ENCODE measurements around the gene NAV1. TPM values are rescaled to one million over a fixed set of nuclear protein-coding genes. Genes with fewer than 3 reads are reported as not detected.

NAV1 gene
- total and polyA plus RNA-seq, 12 donors: 3.0 to 21.9 (median 12.8) TPM

DNA sequence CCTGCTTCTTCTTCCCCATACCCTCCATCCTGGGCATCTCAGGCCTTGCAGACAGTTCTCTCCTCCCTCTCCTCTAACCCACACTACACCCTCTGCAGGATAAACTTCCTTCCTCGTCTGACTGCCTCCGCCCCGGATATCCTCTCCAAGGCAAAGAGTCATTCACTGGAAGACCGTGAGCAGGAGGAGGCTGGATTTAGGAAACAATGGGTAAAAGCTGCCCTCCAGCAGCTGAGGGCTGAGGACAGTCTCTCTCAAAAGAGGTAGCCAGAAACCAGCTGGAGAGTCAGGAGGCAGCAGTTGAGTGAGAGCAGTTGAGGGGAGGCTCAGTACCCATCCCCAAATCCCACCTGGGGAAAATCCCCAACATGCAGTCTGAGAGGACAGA lies 33.4 kb upstream of the NAV1 start:
- intact Hi-C loops (cut with DNase I): no loop called here
- DNase-seq: peak in 2 of 7 donors; percentile 25 to 44
- WGBS, 4 donors: 30 to 47% (median 37%) methylated on average over 4 of the region's 4 CpGs

DNA sequence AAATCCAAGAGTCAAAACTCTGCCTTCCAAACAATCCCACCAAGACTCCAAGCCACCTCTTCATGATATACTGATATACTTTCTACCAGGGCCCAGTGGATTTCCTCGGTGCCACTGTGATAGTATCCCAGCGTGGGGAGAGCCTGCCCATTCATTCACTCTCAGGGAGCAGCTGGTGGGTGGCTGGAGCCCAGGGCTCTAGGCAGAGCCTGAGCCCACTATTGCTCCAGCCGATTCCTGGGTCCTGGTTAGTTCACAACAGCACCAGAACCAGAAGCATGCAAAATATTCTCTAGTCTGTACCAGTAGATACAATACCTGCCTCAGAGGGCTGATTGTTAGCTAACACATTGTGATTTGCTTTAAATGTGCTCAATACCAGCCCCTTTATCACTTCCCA lies 32.8 kb upstream of the NAV1 start:
- Histone ChIP-seq H3K27me3 (no peaks in the 10 kb centered on the region), H3K4me1 (replicated peaks in 1 of 2) (peaks cover 0 to 31% of the 10 kb centered on the region in 2 donors), H3K27ac (peak overlapping the region; percentile 26 to 92 (median 74)), H3K9me3 (replicated peaks in 1 of 3) (no peaks in the 10 kb centered on the region), H3K36me3 (replicated peaks in 1 of 2) (no peaks in the 10 kb centered on the region), H3K4me3 (peak overlapping the region in 2 of 4 donors; percentile 47 to 71)
- 52 to 69% (median 65%) methylated on average over 1 to 3 of the region's 3 CpGs for WGBS, 4 donors
- DNase-seq: no peak
- intact Hi-C loops (cut with DNase I): no loop called here
- no peak for TF ChIP-seq POLR2A (IDR thresholded peaks at IDR 0.05)
- TF ChIP-seq, protein P1, sequence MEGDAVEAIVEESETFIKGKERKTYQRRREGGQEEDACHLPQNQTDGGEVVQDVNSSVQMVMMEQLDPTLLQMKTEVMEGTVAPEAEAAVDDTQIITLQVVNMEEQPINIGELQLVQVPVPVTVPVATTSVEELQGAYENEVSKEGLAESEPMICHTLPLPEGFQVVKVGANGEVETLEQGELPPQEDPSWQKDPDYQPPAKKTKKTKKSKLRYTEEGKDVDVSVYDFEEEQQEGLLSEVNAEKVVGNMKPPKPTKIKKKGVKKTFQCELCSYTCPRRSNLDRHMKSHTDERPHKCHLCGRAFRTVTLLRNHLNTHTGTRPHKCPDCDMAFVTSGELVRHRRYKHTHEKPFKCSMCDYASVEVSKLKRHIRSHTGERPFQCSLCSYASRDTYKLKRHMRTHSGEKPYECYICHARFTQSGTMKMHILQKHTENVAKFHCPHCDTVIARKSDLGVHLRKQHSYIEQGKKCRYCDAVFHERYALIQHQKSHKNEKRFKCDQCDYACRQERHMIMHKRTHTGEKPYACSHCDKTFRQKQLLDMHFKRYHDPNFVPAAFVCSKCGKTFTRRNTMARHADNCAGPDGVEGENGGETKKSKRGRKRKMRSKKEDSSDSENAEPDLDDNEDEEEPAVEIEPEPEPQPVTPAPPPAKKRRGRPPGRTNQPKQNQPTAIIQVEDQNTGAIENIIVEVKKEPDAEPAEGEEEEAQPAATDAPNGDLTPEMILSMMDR (IDR thresholded peaks at IDR 0.05): no peak

More for the DNA sequence above, 33.4 kb upstream of the NAV1 start:
- Histone ChIP-seq H3K9me3 (replicated peaks in 1 of 3) (no peaks in the 10 kb centered on the region), H3K27ac (peak overlapping the region in 4 of 5 donors; percentile 70 to 92 (median 80)), H3K4me1 (replicated peaks in 1 of 2) (peaks cover 0 to 31% of the 10 kb centered on the region in 2 donors), H3K4me3 (peak overlapping the region in 1 of 4 donors; percentile 71), H3K27me3 (no peaks in the 10 kb centered on the region), H3K36me3 (replicated peaks in 1 of 2) (no peaks in the 10 kb centered on the region)
- peak; percentile 23 to 45 for TF ChIP-seq POLR2A (IDR thresholded peaks at IDR 0.05)
- TF ChIP-seq, protein P1 (IDR thresholded peaks at IDR 0.05): no peak

DNA sequence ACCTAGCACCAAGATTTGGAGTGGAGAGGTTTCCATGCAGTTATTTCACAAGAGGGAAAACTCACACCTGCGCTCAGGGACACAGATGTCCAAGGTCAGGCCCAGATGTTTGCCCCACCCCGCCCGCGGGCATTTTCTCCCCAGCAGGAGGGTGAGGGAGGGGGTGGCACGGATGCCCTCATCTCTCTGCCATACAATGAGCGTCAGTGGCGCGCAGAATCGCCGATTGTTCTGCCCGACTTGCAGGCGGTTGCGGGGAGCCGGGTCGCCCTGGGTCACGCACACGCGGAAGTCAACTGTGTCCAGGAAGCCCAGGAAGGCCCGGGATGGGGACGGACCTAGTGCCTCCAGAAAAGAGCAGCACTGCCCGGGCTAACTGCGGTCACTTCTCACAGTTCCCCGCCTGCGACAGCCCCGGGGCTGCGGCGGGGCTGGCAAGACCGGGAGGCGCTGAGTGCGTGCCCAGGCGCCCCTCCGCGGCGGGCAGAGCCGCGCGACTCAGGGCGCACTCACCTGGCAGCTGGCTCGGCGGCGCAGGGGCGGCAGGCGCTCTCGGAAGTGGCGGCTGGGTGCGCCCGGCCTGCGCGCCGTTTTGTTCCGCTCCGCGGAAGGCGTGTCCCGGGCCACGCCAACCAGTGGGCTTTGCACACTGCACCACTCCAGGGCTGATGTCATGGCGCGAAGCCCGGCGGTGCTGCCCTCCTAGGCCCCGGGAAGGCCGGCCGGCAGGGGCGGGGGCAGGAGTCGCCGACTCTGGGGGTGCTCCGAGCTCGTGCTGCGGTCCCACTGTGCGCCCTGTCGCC lies 32.2 kb upstream of the NAV1 start, which contains the start of gene CSRP1:
TSS of gene CSRP1 (minus strand) at position 567 of the 803 bp plus-strand sequence. CDS start 10,820 bp downstream, outside the sequence.
- peak within 1 kb of the TSS; percentile 26 to 92 (median 74) for H3K27ac ChIP-seq
- H3K4me3 ChIP-seq: peak within 1 kb of the TSS in 3 of 4 donors; percentile 47 to 71 (median 50)
- 3 to 25% (median 5%) methylated on average over 2 to 71 of the region's 71 CpGs for WGBS, 4 donors
- no peaks in the 10 kb centered on the region for H3K27me3 ChIP-seq
- peak; percentile 67 to 86 for TF ChIP-seq POLR2A (IDR thresholded peaks at IDR 0.05)
- TF ChIP-seq, protein P1 (IDR thresholded peaks at IDR 0.05): peak in 1 of 6 experiments; percentile 3
- intact Hi-C loops (cut with DNase I): no loop called here
- H3K9me3 ChIP-seq (replicated peaks in 1 of 3): no peaks in the 10 kb centered on the region
- H3K36me3 ChIP-seq (replicated peaks in 1 of 2): no peaks in the 10 kb centered on the region
- peak; percentile 71 to 89 (median 77) for DNase-seq
- H3K4me1 ChIP-seq (replicated peaks in 1 of 2): peaks cover 0 to 36% of the 10 kb centered on the region in 2 donors

DNA sequence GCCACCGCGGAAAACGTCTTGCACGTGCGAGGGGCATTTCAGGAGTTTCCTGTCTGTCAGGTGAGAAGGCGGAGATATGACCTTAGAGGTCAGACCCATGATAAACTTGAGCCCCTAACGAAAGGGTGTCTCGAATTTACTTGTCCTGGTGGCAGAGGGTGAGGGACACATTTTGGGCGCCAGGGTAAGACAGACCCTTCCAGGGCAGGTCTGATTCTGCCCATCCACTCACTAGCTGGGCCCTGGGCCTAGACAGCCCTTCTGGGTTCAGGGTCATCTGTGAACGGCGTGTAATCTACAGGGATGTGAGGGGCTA lies 31.6 kb upstream of the NAV1 start:
- H3K4me3 ChIP-seq: peak overlapping the region in 2 of 4 donors; percentile 47 to 71
- WGBS, 4 donors: 39 to 64% (median 50%) methylated on average over 5 to 11 of the region's 11 CpGs
- no peaks in the 10 kb centered on the region for H3K27me3 ChIP-seq
- no peaks in the 10 kb centered on the region for H3K36me3 ChIP-seq (replicated peaks in 1 of 2)
- DNase-seq: no peak
- H3K4me1 ChIP-seq (replicated peaks in 1 of 2): peaks cover 0 to 37% of the 10 kb centered on the region in 2 donors
- no peak for TF ChIP-seq POLR2A (IDR thresholded peaks at IDR 0.05)
- TF ChIP-seq, protein P1 (IDR thresholded peaks at IDR 0.05): no peak
- peak overlapping the region in 4 of 5 donors; percentile 70 to 92 (median 80) for H3K27ac ChIP-seq
- intact Hi-C loops (cut with DNase I): no loop called here
- H3K9me3 ChIP-seq (replicated peaks in 1 of 3): no peaks in the 10 kb centered on the region
